Liver (tissue), 3 donors: Measurements from ENCODE around the gene NLGN1.

Experiments
- ATF3 ChIP-seq: IDR thresholded peaks from 2 replicates; pipeline ENCODE4 v1.6.1; 2016; ENCODE audit warnings: antibody characterized with exemption
- CTCF ChIP-seq: fragments of 150-350 bp; IDR thresholded peaks from 2 replicates; pipeline ENCODE4 v1.5.1; 2017; ENCODE audit warnings: improper control_type of control experiment, low read depth, low read length; ENCODE audit not compliant: missing input control
- EGR1 ChIP-seq, 2 donors: IDR thresholded peaks; 2 replicates each; pipeline ENCODE4 v1.6.1; 2016 to 2018; ENCODE audit warnings: antibody characterized with exemption in 2 of 2, low read depth in 2 of 2
- JUND ChIP-seq, 2 donors: IDR thresholded peaks; 2 replicates each; pipeline ENCODE4 v1.6.1; 2016; ENCODE audit warnings: antibody characterized with exemption in 2 of 2
- MAX ChIP-seq: IDR thresholded peaks from 2 replicates; pipeline ENCODE4 v1.6.1; 2016; ENCODE audit warnings: antibody characterized with exemption
- RAD21 ChIP-seq, 2 donors: IDR thresholded peaks; 2 replicates each; pipeline ENCODE4 v1.6.1; 2016; ENCODE audit warnings: antibody characterized with exemption in 2 of 2, mild to moderate bottlenecking in 2 of 2
- REST ChIP-seq: IDR thresholded peaks from 2 replicates; pipeline ENCODE4 v1.6.1; 2016; ENCODE audit warnings: antibody characterized with exemption, mild to moderate bottlenecking
- TAF1 ChIP-seq: conservative IDR thresholded peaks from 2 replicates; pipeline ENCODE4 v1.6.1; 2016; ENCODE audit warnings: antibody characterized with exemption, mild to moderate bottlenecking
- YY1 ChIP-seq: IDR thresholded peaks from 2 replicates; pipeline ENCODE4 v1.6.1; 2016; ENCODE audit warnings: antibody characterized with exemption, mild to moderate bottlenecking
- ZBTB33 ChIP-seq: IDR thresholded peaks from 2 replicates; pipeline ENCODE4 v1.6.1; 2016; ENCODE audit warnings: antibody characterized with exemption
- donor health status: healthy.
- donor health status: healthy.

GRCh38 chr3:174170248-174170647, 772.7 kb downstream of the NLGN1 start:
- TF ChIP-seq ATF3 (no peak), MAX (no peak), CTCF (no peak), YY1 (no peak), REST (no peak), JUND (IDR thresholded peaks at IDR 0.05) (no peak), EGR1 (IDR thresholded peaks at IDR 0.05; ENCODE audit: low read depth in 2 of 2) (no peak), RAD21 (IDR thresholded peaks at IDR 0.05) (no peak), TAF1 (no peak), ZBTB33 (no peak)
